GM21423 (cell line): ENCODE measurements around the gene CHRNA4.

Experiments
- ATAC-seq: cut with Tn5 transposase; IDR thresholded peaks from one replicate; pipeline ENCODE4 v1.9.1; 2021; ENCODE audit warnings: mild to moderate bottlenecking, moderate library complexity; ENCODE audit not compliant: unreplicated experiment

CHRNA4 gene

GRCh38 chr20:63295018-63295417 is 66.1 kb downstream of the CHRNA4 start:
- ATAC-seq: no peak

DNA sequence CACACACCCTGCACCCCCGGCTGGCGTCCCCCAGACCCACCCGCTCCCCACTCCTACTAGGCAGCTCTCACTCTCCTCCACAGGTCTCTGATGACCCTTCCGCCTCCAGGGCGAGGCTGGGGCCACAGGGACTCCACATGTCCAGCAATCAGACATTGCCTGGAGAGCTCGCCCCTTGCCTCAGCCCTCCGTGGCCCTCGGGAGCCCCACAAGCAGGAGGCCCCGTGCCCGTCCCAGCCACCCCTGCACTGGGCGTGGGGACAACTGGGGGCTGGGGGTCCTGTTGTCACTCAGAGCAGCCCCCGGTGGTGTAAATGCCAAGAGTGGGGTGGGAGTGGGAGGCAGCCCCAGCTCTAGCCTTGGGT is 66.6 kb downstream of the CHRNA4 start:
- no peak for ATAC-seq

DNA sequence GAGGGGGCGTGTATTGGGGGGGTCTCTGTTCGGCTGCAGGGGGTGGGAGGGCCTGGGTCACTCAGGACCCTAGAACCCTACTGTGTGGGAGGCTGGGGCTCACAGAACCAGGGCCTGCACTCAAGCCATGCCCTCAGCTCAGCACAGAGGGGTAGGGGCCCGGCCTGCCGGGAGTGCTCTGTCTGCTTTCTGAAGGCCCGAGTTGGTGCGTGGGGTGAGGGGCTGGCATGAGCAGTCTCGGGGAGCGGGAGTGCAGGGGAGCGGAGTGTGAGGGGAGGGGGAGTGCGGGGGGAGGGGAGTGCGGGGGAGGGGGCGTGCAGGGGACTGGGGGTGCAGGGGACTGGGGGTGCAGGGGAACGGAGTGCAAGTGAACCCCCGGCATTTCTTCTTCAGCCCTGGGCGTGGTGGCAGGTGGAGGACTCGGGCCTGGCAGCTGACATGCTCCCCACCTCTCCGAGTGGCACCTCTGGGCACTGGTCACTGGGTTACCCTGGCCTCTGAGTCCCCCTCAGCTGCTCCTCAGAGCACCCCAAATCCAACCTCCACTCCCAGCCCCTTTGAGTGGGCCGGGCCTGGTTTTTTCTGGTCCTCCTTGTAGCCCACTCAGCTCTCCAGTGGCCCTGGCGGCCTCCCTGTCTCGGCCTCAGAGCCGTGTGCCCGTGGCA is 67.1 kb downstream of the CHRNA4 start:
- no peak for ATAC-seq

- no peak for ATAC-seq
These were observed 67.7 kb downstream of the CHRNA4 start for GRCh38 chr20:63293456-63293855.
